MM.1S (cell line): ENCODE data around the gene DLG3.
"Not testable (repeated sequence)": the region's sequence is repeated elsewhere in the genome, so short reads cannot be mapped to it uniquely, and the experiment has no call there.

ENCODE experiments used
- DNase-seq: peaks from one replicate; pipeline ENCODE4 v3.0.0-alpha.2; 2015
- H2AFZ ChIP-seq: fragments of 300-600 bp; sonication (generic); 2 replicates; pipeline ENCODE4 v1.6.0; 2016; ENCODE audit warnings: antibody characterized with exemption, low read length
- H3F3A ChIP-seq: fragments of 300-600 bp; sonication (generic); 2 replicates; pipeline ENCODE4 v1.6.1; 2016; ENCODE audit warnings: mild to moderate bottlenecking, antibody characterized with exemption, low read length, moderate library complexity, mixed read lengths; ENCODE audit not compliant: insufficient read depth
- H3K27ac ChIP-seq: fragments of 300-600 bp; sonication (generic); 2 replicates; pipeline ENCODE4 v1.5.1; 2016; ENCODE audit warnings: mild to moderate bottlenecking, low read length
- H3K27me3 ChIP-seq: fragments of 300-600 bp; sonication (generic); replicated peaks from 2 replicates; pipeline ENCODE4 v1.6.0; 2016; ENCODE audit warnings: low read length; ENCODE audit not compliant: insufficient read depth
- H3K36me3 ChIP-seq: fragments of 300-600 bp; sonication (generic); replicated peaks from 2 replicates; pipeline ENCODE4 v1.6.1; 2016; ENCODE audit warnings: mild to moderate bottlenecking, low read length, mixed read lengths; ENCODE audit not compliant: insufficient read depth
- H3K4me1 ChIP-seq: fragments of 300-600 bp; sonication (generic); 2 replicates; pipeline ENCODE4 v1.6.1; 2016; ENCODE audit warnings: low read length, mixed read lengths
- H3K4me2 ChIP-seq: fragments of 300-600 bp; sonication (generic); 2 replicates; pipeline ENCODE4 v1.6.0; 2016; ENCODE audit warnings: low read depth, low read length
- H3K4me3 ChIP-seq: fragments of 300-600 bp; sonication (generic); 2 replicates; pipeline ENCODE4 v1.5.1; 2016; ENCODE audit warnings: low read length, mixed read lengths
- H3K79me2 ChIP-seq: fragments of 300-600 bp; sonication (generic); 2 replicates; pipeline ENCODE4 v1.6.1; 2016; ENCODE audit warnings: mixed run types, low read length, mixed read lengths
- H3K9ac ChIP-seq: fragments of 300-600 bp; sonication (generic); 2 replicates; pipeline ENCODE4 v1.6.1; 2016; ENCODE audit warnings: low read length, mixed read lengths
- H3K9me2 ChIP-seq: fragments of 300-600 bp; sonication (generic); replicated peaks from 2 replicates; pipeline ENCODE4 v1.6.1; 2016; ENCODE audit warnings: mild to moderate bottlenecking, low read length, mixed read lengths; ENCODE audit not compliant: insufficient read depth
- H3K9me3 ChIP-seq: fragments of 300-600 bp; sonication (generic); replicated peaks from 2 replicates; pipeline ENCODE4 v1.6.1; 2016; ENCODE audit warnings: mild to moderate bottlenecking, low read length, mixed read lengths; ENCODE audit not compliant: insufficient read depth
- H4K20me1 ChIP-seq: fragments of 300-600 bp; sonication (generic); 2 replicates; pipeline ENCODE4 v1.6.1; 2016; ENCODE audit warnings: mild to moderate bottlenecking, low read length, moderate library complexity, mixed read lengths; ENCODE audit not compliant: insufficient read depth
- EZH2 ChIP-seq: fragments of 300-600 bp; sonication (generic); optimal IDR thresholded peaks from 2 replicates; pipeline ENCODE3; 2017; ENCODE audit warnings: low read depth, mild to moderate bottlenecking, antibody characterized with exemption, low read length, mixed read lengths
- EZH2phosphoT487 ChIP-seq: fragments of 300-600 bp; sonication (generic); IDR thresholded peaks from 2 replicates; pipeline ENCODE4 v1.6.1; 2018; ENCODE audit warnings: antibody characterized with exemption, low read length
- TF ChIP-seq, protein P1 (sequence below): fragments of 300-600 bp; sonication (generic); IDR thresholded peaks from 2 replicates; pipeline ENCODE4 v1.5.1; 2016; ENCODE audit warnings: antibody characterized with exemption, low read length, mixed read lengths

DLG3 gene

DNA sequence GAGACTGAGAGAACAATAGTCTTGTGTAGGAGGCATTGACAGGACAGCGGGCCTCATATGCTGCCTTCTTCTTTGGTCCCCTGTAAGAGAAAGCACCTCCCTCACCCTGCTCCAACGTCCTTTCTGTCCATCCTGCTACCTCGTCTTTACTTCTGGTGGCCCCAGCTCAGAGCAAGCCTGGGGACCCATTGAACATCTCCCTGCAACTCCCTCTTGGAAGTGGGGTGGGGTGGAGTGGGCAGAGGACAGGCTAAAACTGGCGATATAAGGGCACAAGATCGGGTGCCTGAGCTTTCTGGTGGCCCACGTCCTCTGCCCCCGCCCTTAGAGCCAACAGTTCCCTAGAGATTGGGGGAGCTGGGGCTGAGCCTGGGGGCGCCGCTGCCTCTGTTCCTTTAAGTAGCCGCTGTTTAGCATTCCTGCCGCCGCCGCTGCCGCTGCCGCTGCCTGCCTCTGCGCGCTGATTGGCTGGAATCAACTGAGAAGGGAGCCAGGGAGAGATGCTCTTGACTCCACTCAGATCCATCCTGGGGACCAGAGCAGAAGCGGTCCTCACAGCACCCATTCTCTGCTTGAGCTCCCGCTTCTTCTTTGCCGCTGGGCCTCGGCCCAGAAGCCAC lies at the start of gene DLG3:
Gene DLG3, plus strand, starts transcription at position 510 of the 620 bp plus-strand sequence. CDS start 367 bp downstream, outside the sequence.
- no peaks in the 10 kb centered on the region for H4K20me1 ChIP-seq
- peak within 1 kb of the TSS; percentile 44 for H3K4me3 ChIP-seq
- no peaks in the 10 kb centered on the region for H3K27me3 ChIP-seq
- no peaks in the 10 kb centered on the region for H3K79me2 ChIP-seq
- TF ChIP-seq EZH2phosphoT487 (no peak), EZH2 (no peak)
- TF ChIP-seq, protein P1, sequence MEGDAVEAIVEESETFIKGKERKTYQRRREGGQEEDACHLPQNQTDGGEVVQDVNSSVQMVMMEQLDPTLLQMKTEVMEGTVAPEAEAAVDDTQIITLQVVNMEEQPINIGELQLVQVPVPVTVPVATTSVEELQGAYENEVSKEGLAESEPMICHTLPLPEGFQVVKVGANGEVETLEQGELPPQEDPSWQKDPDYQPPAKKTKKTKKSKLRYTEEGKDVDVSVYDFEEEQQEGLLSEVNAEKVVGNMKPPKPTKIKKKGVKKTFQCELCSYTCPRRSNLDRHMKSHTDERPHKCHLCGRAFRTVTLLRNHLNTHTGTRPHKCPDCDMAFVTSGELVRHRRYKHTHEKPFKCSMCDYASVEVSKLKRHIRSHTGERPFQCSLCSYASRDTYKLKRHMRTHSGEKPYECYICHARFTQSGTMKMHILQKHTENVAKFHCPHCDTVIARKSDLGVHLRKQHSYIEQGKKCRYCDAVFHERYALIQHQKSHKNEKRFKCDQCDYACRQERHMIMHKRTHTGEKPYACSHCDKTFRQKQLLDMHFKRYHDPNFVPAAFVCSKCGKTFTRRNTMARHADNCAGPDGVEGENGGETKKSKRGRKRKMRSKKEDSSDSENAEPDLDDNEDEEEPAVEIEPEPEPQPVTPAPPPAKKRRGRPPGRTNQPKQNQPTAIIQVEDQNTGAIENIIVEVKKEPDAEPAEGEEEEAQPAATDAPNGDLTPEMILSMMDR: no peak
- H3K4me1 ChIP-seq: peaks cover under 1% of the 10 kb centered on the region; the same call in 1 of the 2 replicates
- no peak within 1 kb of the TSS for H2AFZ ChIP-seq
- H3F3A ChIP-seq: no peaks in the 10 kb centered on the region
- no peaks in the 10 kb centered on the region for H3K9me2 ChIP-seq
- H3K9ac ChIP-seq: peak within 1 kb of the TSS; percentile 16; the same call in 1 of the 2 replicates
- H3K9me3 ChIP-seq: no peaks in the 10 kb centered on the region
- no peak for DNase-seq
- no peaks in the 10 kb centered on the region for H3K36me3 ChIP-seq
- peak within 1 kb of the TSS; percentile 49; the same call in 1 of the 2 replicates for H3K4me2 ChIP-seq
- no peak within 1 kb of the TSS for H3K27ac ChIP-seq

DNA sequence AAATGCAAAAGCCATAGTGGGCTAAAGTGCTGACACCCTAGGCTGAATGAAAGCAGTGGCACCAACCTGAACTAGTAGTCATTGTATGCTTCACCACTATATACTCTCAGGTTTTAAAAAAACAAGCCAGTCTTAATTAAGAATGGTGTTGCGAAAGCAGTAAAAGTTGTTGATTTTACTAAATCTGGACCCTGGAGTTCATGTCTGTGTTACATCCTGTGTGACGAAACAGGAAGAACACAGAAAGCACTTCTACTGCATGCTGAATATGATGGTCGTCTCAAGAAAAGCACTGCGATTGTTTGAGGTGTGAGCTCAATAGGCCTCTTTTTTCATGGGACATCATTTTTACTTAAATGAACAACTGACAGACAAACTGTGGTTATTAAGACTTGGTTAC lies 45.7 kb upstream of the DLG3 start:
- no peak overlapping the region for H3K27ac ChIP-seq
- no peak for DNase-seq
- no peaks in the 10 kb centered on the region for H3K36me3 ChIP-seq

DNA sequence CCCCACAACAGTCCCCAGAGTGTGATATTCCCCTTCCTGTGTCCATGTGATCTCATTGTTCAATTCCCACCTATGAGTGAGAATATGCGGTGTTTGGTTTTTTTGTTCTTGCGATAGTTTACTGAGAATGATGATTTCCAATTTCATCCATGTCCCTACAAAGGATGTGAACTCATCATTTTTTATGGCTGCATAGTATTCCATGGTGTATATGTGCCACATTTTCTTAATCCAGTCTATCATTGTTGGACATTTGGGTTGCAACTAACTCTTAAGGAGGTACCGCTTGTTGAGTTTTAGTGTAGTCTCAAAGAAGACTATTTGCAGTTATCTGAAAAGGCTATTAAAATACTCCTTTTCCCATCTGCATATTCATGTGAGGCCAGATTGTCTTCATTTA lies 44.5 kb upstream of the DLG3 start:
- H3K9me3 ChIP-seq, H3K4me1 ChIP-seq, H4K20me1 ChIP-seq, H3K79me2 ChIP-seq, H3F3A ChIP-seq, H3K4me3 ChIP-seq, H3K9ac ChIP-seq, DNase-seq, H3K27ac ChIP-seq, H3K4me2 ChIP-seq, H3K9me2 ChIP-seq, H3K36me3 ChIP-seq, H3K27me3 ChIP-seq, H2AFZ ChIP-seq: not testable (repeated sequence)

More for the DNA sequence above, 45.7 kb upstream of the DLG3 start:
- no peaks in the 10 kb centered on the region for H3F3A ChIP-seq
- H3K9me3 ChIP-seq: no peaks in the 10 kb centered on the region
- no peak overlapping the region for H3K4me2 ChIP-seq
- TF ChIP-seq EZH2phosphoT487 (no peak), EZH2 (no peak)
- TF ChIP-seq, protein P1: no peak
- no peaks in the 10 kb centered on the region for H3K27me3 ChIP-seq
- no peaks in the 10 kb centered on the region for H3K4me1 ChIP-seq
- no peaks in the 10 kb centered on the region for H4K20me1 ChIP-seq
- no peaks in the 10 kb centered on the region for H3K9me2 ChIP-seq
- no peaks in the 10 kb centered on the region for H3K79me2 ChIP-seq
- H3K9ac ChIP-seq: no peak overlapping the region
- no peak overlapping the region for H2AFZ ChIP-seq
- no peak overlapping the region for H3K4me3 ChIP-seq

DNA sequence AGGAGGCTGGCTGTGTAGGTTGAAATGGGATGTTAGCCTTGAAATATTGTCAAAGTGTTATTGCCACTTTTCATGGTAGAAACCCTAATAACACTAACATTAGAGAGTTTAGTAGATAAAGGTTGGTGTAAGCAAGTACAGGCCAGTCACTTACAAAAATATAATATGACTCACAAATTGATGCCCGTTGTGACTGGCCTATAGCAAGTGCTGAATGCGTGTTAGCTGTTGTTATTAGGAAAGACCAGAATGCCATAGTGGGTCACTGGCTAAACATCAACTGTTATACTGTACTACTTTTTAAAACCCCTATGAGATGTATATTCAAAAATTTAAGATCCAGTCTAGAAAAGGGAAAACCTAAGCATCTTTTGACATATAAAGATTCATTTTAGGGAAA lies 41.9 kb upstream of the DLG3 start:
- H3K4me3 ChIP-seq: no peak overlapping the region
- H2AFZ ChIP-seq: no peak overlapping the region
- no peaks in the 10 kb centered on the region for H3K27me3 ChIP-seq
- no peaks in the 10 kb centered on the region for H3K4me1 ChIP-seq
- no peaks in the 10 kb centered on the region for H3K36me3 ChIP-seq
- no peaks in the 10 kb centered on the region for H3K79me2 ChIP-seq
- H3K9me3 ChIP-seq: no peaks in the 10 kb centered on the region
- H3K4me2 ChIP-seq: no peak overlapping the region
- TF ChIP-seq EZH2: no peak
- TF ChIP-seq EZH2phosphoT487: no peak
- TF ChIP-seq, protein P1: no peak
- H4K20me1 ChIP-seq: no peaks in the 10 kb centered on the region
- no peak overlapping the region for H3K9ac ChIP-seq
- H3F3A ChIP-seq: no peaks in the 10 kb centered on the region
- DNase-seq: no peak
- no peaks in the 10 kb centered on the region for H3K9me2 ChIP-seq
- H3K27ac ChIP-seq: no peak overlapping the region
